CD4-positive, alpha-beta T cell treated with Interleukin-1 beta for 1 hour (primary cell): ENCODE results near the gene ZNF804A.
A peak's percentile ranks its signal among the peaks of the same experiment; 100 is the strongest.

ENCODE experiments used
- DNase-seq, 2 donors: peaks; one replicate each; pipeline ENCODE4 v3.0.0-alpha.2; 2020 to 2022

ZNF804A gene

GRCh38 chr2:184598316-184599053 is at the start of gene ZNF804A:
ZNF804A (plus strand) TSS chr2:184598529; CDS start chr2:184598960, 431 bp downstream.
- peak; percentile 15 to 66 for DNase-seq

DNA sequence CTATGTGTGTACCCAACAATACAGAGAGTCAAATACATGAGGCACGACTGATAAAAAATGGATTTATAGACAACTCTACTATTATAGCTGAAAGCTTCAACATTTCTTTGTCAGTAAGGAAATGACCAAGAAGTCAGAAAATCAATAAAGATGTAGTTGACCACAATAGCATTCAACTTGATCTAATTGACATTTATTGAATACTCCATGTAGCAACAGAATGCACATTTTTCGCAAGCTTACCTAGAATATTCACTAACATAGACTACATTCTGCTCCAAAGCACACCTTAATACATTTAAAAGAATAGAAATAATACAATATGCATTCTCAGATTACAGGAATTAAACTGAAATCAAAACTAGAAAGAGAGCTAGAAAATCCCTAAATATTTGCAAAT is 49.2 kb upstream of the ZNF804A start:
- no peak for DNase-seq

DNA sequence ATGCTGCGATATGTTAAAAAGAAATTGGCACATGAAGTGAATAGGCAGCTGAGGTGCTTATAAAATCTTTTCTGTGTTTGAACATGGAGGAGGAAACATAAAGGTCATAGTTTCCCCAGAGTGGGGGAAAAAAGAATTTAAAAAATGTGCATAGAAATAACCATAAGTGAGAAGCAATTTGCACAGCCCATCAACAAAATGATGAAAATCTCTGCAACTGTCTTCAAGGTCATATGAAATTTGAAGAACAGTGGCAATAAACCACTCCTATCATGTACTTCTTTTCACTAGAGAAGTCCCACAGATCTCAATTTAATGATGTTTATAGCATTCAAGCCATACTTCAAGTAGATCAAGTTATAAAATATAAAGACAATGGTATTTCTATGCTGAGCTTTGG is 46.7 kb upstream of the ZNF804A start:
- no peak for DNase-seq

DNA sequence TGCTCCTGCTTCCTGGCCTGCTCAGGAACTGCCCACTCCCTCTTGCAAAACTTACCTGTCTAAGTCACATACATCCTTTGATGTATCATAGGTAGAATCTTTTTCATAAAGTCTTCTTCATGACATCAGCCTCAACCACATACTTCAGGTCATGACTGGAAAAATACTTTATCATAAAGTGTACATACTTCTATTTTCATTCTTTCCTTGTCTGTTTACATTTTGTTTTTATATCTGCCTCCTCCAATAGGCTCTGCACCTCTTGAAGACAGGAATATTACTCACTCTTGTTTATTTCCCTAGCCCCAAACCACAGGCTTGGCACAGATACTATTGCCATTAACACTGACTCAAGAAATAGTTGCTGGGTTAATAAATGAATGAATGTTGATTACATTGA is 43.6 kb upstream of the ZNF804A start:
- no peak for DNase-seq

- DNase-seq, result no peak
Measured at GRCh38 chr2:184555352-184555751, 43.0 kb upstream of the ZNF804A start.

DNA sequence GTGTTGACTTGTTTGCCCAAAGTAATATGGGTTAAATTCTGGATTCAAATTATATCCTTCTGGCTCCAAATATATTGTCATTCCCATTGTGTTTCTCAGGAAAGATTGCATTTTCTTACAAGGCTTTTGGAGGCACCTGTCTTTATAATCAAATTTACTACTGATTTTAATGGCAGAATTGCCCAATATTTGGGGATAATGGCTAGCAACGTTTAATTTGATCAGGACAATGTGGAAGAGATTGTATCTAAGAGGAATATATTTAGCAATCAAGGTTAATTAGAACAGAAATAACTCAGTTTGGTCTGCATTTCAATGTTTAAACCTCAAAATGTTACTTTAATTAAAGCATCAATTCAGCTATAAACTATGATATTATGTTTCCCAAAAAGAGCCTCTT is 41.7 kb upstream of the ZNF804A start:
- no peak for DNase-seq

DNA sequence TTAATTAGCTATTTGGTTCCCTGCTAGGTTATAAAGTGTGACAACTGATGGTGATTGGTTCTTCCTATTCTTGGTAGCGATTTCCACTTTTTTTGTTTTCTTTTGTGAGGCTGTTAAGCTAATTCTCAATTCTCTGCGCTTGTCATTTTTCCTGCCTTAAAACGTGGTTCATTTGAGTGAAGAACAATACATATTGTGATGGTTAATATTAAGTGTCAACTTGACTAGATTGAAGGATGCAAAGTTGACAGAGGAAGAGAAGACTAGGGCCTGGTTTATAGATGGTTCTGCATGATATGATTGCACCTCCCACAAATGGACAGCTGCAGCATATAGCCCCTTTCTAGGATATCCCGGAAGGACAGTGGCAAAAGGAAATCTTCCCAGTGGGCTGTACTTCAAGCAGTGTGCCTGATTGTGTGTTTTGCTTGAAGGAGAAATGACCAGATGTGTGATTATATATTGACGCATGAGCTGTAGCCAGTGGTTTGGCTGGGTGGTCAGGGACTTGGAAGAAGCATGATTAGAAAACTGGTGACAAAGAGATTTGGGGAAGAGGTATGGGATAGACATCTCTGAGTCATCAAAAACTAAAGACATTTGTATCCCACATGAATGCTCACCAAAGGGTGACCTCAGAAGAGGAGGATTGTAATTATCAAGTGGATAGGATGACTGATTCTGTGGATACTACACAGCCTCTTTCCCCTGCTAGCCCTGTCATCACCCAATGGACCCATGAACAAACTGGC is 39.4 kb upstream of the ZNF804A start:
- no peak for DNase-seq

DNA sequence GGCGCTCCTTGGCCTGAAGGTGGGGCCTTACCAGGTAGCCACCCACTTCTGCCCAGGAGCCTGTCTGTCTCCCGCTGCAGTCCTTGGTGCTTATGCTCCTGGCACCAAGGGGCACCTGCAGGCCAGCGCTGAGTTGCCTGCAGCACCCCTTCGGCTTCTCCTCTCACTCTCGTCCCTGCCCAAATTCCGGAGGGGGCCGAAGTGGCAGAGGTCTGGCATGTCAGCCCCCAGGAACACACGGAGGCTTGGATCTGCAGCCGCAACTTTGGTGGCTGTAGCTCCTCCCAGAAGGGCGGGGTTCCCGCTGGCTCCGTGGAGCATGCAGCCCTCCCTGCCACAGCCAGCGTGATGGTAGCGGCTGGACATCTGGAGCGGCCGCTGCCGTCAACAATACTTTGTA is 37.7 kb upstream of the ZNF804A start:
- no peak for DNase-seq

DNA sequence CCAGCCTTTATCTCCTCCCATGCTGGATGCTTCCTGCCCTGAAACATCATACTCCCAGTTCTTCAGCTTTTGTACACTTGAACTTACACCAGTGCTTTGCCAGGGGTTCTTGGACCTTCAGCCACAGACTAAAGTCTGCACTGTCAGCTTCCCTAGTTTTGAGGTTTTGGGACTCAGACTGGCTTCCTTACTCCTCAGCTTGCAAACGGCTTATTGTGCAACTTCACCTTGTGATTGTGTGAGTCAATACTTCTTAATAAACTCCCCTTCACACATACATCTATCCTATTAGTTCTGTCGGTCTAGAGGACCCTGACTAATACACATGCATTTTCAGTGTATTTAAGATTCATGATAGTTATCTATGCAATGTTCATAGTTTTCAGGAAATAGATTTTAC is 35.8 kb upstream of the ZNF804A start:
- peak in 1 of 2 donors; percentile 16 for DNase-seq

- no peak for DNase-seq
Measured at GRCh38 chr2:184564092-184564491, 34.2 kb upstream of the ZNF804A start.

DNA sequence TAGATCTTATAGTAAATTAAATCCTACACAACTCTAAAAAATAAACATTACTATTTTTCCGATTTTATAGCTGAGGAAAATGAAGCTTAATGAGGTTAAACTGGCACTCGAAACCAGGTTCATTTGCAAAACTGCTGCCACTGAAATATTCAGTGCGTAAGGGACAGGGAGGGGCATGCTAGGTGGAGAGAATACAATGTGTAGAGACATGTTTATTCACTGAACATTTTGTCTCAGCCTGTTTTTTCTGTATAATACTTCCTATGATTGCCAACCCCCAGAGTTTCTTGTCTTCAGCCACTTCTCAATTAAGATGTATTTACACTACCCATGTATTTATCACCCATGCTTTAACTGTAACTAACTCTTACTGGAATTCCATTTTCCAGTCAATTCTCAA is 31.6 kb upstream of the ZNF804A start:
- DNase-seq, result no peak

DNA sequence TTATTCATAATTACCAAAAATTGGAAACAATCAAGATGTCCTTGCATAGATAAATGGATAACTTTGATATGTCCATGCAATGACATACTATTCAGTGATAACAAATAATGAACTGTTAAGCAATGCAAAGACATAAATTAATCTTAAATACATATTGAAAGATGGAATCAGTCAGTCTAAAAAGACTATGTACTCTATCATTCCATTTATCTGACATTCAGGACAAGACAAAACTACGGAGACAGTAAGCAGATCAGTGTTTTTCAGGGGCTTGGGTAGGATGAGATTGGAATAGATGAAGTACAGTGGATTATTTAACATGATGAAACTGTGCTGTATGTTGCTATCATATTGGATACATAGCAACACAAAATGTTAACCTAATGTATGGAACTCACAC is 21.3 kb upstream of the ZNF804A start:
- DNase-seq, result no peak

DNA sequence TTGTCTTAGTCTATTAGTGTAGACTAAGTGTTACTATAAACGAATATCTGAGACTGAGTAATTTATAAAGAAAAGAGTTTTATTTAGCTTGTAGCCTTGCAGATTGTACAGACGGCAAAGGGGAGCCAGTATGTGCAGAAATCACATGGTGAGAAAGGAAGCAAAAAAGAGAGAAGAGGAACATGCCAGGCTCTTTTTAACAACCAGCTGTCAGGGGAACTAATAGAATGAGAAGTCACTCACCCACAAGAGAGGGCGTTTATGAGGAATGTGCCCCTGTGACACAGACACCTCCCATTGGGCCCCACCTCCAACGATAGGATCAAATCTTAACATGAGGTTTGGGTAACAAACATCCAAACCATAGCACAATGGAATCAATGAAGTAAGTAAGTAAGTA is 20.6 kb upstream of the ZNF804A start:
- DNase-seq, result no peak

- no peak for DNase-seq
Measured at GRCh38 chr2:184579226-184579625, 19.1 kb upstream of the ZNF804A start.

GRCh38 chr2:184581391-184581790 is 16.9 kb upstream of the ZNF804A start:
- DNase-seq, result no peak

DNA sequence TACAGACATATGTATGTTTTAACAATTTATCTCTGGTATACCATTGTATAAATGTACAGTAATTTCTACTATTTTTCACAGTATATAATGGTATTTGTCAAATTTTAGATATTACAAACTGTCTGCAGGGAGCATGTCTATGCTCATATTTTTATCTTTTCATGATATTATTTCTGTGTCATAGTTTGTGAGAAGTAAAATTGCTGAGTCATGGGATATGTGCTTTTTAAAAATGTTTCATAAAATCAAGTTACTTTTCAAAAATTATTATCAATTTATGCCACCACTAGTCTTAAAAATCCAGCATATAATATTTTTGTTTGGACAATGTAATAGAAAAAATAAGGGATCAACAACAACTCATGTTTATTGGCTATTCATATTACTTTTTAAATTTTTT is 9.1 kb upstream of the ZNF804A start:
- DNase-seq, result no peak

DNA sequence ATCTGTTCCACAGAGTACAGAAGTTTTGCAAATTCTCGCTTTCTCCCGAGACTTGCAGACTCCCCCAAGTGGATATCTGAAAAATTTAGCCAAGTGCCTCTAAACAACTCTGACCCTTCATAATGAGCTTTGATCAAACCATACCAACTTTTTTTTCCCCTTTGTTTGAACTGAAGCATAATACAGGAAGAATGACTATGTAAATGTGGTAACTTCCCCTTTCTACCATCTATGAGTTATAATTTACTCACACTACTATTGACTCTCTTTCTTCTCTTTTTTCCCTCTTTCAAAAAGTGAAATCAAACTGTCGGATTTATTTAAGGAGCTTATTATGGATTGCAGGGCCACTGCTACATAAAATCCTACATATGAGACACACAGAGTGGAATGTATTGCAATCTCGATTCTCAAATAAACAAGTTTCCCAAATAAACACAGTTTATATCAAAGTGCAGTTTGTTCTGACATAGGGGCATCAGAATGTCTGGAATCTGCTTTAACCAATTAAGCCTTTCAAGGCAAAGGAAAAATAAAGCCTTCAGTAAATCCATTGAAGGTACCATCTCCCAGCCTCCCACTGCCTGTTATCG is 1.4 kb upstream of the ZNF804A start:
- no peak for DNase-seq

DNA sequence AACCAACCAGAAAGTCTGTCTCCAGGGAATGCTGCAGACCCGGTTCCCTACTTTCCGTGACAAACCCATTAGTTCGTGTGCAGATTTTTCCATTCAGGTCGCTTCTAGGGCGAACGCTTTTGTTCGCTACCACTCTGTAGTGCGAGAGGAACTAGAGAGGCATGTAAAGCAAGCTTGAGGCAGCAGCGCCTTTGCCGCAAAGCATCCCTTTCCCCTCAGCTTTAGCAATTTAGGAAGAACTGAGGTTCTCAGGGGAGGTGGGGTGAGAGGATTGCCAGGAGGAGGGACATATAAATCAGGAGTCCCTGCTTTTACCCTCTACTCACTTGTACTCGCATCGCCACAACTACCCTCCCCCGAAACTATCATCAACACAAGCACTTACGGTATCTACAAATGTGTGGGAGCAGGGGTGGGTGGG is 748 bp upstream of the ZNF804A start:
- DNase-seq, result peak in 1 of 2 donors; percentile 36

- DNase-seq, result no peak
Measured at GRCh38 chr2:184598002-184598315, 370 bp upstream of the ZNF804A start.

- no peak for DNase-seq
Measured at GRCh38 chr2:184599054-184599871, 934 bp downstream of the ZNF804A start.

DNA sequence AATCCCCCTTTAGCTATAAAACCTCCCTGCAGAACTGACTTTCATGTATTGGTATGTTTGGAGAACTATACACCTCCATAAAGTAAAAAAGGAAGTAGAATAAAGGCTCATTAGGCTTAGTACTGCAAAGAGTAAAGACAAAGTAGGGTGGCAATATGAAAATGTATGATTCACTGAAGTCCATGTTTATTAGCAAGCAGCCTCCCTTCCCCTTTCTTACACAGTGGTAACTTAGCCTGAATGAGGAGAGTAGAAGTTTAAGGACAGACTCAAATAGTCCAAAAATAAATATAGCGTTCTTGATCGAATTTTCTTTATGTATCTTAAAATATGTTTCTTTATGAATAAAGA is 1.5 kb downstream of the ZNF804A start:
- no peak for DNase-seq

DNA sequence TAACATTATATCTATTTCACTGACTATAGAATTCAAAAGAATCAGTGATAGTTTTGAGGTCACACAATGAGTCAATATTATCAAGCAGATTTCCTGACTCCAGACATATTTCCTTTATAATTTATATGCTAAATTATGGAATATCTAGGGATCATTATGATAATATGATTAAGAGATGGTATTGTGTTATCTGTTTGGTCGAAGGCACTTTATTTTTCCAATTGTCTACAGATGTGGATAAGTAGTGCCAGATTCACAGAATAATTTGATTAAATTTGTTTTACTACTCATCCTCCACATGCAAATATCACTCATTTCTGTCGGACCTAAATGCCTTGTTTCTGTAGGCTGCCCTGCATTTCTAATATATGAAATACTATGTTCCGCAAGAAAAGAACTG is 4.4 kb downstream of the ZNF804A start:
- no peak for DNase-seq

DNA sequence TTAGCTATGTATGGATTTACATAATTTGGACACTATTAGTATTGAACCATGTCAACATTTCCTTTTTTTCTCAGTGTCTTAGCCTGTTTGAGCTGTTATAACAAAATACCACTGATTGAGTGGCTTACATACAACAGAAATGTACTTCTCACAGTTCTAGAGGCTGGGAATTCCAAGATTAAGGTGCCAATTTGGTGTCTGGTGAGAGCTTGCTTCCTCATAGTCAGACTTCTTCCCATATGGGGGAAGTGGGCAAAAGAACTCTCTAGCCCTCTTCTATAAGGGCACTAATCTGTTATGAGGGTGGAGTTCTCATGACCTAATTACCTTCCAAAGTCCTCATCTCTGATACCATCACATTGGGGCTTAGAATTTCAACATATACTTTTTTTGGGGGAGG is 12.6 kb downstream of the ZNF804A start:
- no peak for DNase-seq
